Stomach (tissue), 8 donors: Measurements from ENCODE around the gene HBA2. TPM values are rescaled to one million over a fixed set of nuclear protein-coding genes. Genes with fewer than 3 reads are reported as not detected.

Experiments
- polyA plus RNA-seq, 3 donors: library from polyadenylated mRNA; stranded (reverse); fragments of 200-250 nt; gene quantifications; one replicate each; pipeline ENCODE4 v1.2.3, GENCODE V29; 2013
- small RNA-seq, 4 donors: library from RNA; depleted of rRNA; stranded (forward); fragments of <200 nt; gene quantifications; one replicate each; pipeline ENCODE3, GENCODE V24; 2016
- total RNA-seq, 5 donors: library from RNA; depleted of rRNA; stranded (reverse); fragments of >200 nt; gene quantifications; one replicate each; pipeline versions ENCODE4 v1.1.0 to v1.2.3, GENCODE V29; 2014 to 2016
- donor health status: healthy with polysubstance abuse.
- donor health status: Bipolar disorder and iron deficiency.
- donor health status: healthy.

The HBA2 gene
- total and polyA plus RNA-seq, 8 donors, result 3.5 to 570 (median 18.5) TPM; not detected in 1

Small RNA genes lying within 50 kb of the gene (small RNA-seq; reads per million reads assigned to genes)
- 0 reads per million in 4 donors for gene RF00019

Other genes starting within 250 kb of the HBA2 start
- gene POLR3K, start 119.3 kb upstream of the HBA2 start, total RNA-seq, result 1 to 10 TPM in 3 of 5 donors, not detected in 2; 2.2 to 5.5 (median 3.6) TPM
- gene POLR3K, start 119.3 kb upstream of the HBA2 start, polyA plus RNA-seq, result 10 to 100 TPM; 10.7 to 13.3 (median 10.9) TPM
- gene SNRNP25, start 119.0 kb upstream of the HBA2 start, total RNA-seq, result 10 to 100 TPM in 3 of 5 donors, 1 to 10 TPM in 2; 2.3 to 22.9 (median 11.9) TPM
- gene SNRNP25, start 119.0 kb upstream of the HBA2 start, polyA plus RNA-seq, result 10 to 100 TPM; 30.2 to 40.2 (median 34.4) TPM
- 100 to 1,000 TPM in 1 of 5 donors, 10 to 100 TPM in 4; 13.4 to 185 (median 30.4) TPM for gene RHBDF1, start 100.2 kb upstream of the HBA2 start, total RNA-seq
- gene RHBDF1, start 100.2 kb upstream of the HBA2 start, polyA plus RNA-seq, result 10 to 100 TPM; 10.2 to 38.3 (median 15.3) TPM
- 100 to 1,000 TPM in 1 of 5 donors, 10 to 100 TPM in 4; 33.3 to 102 (median 76.2) TPM for gene MPG, start 94.7 kb upstream of the HBA2 start, total RNA-seq
- 100 to 1,000 TPM in 2 of 3 donors, 10 to 100 TPM in 1; 90.6 to 112 (median 112) TPM for gene MPG, start 94.7 kb upstream of the HBA2 start, polyA plus RNA-seq
- gene NPRL3, start 34.2 kb upstream of the HBA2 start, total RNA-seq, result 10 to 100 TPM in 3 of 5 donors, 1 to 10 TPM in 1, under 1 TPM in 1; 0.58 to 73.9 (median 22.3) TPM
- gene NPRL3, start 34.2 kb upstream of the HBA2 start, polyA plus RNA-seq, result 10 to 100 TPM; 12.4 to 14.1 (median 13.3) TPM
- gene HBZ, start 20.2 kb upstream of the HBA2 start, total RNA-seq, result not detected
- not detected for gene HBZ, start 20.2 kb upstream of the HBA2 start, polyA plus RNA-seq
- gene HBM, start 6.9 kb upstream of the HBA2 start, total RNA-seq, result 10 to 100 TPM in 1 of 5 donors, not detected in 4; 10.3 TPM
- not detected for gene HBM, start 6.9 kb upstream of the HBA2 start, polyA plus RNA-seq
- gene HBA1, start 3.8 kb downstream of the HBA2 start, total RNA-seq, result 100 to 1,000 TPM in 1 of 5 donors, 10 to 100 TPM in 1, not detected in 3; 34.8 to 263 TPM
- gene HBA1, start 3.8 kb downstream of the HBA2 start, polyA plus RNA-seq, result 1 to 10 TPM in 1 of 3 donors, under 1 TPM in 1, not detected in 1; 0.88 to 5.7 TPM
- gene HBQ1, start 7.6 kb downstream of the HBA2 start, total RNA-seq, result not detected
- not detected for gene HBQ1, start 7.6 kb downstream of the HBA2 start, polyA plus RNA-seq
- 100 to 1,000 TPM; 100 to 221 (median 121) TPM for gene LUC7L, start 56.6 kb downstream of the HBA2 start, total RNA-seq
- 100 to 1,000 TPM in 1 of 3 donors, 10 to 100 TPM in 2; 77.5 to 108 (median 82.2) TPM for gene LUC7L, start 56.6 kb downstream of the HBA2 start, polyA plus RNA-seq
- 10 to 100 TPM; 14.6 to 87.2 (median 60.3) TPM for gene FAM234A, start 61.9 kb downstream of the HBA2 start, total RNA-seq
- 10 to 100 TPM; 13.1 to 34.9 (median 29.5) TPM for gene FAM234A, start 61.9 kb downstream of the HBA2 start, polyA plus RNA-seq
- gene RGS11, start 103.1 kb downstream of the HBA2 start, total RNA-seq, result 10 to 100 TPM in 2 of 5 donors, 1 to 10 TPM in 3; 2.6 to 24.6 (median 7.0) TPM
- gene RGS11, start 103.1 kb downstream of the HBA2 start, polyA plus RNA-seq, result 10 to 100 TPM in 2 of 3 donors, 1 to 10 TPM in 1; 7.3 to 26.3 (median 11.9) TPM
- gene ARHGDIG, start 107.7 kb downstream of the HBA2 start, total RNA-seq, result 10 to 100 TPM in 2 of 5 donors, 1 to 10 TPM in 2, not detected in 1; 3.1 to 39.7 (median 11.0) TPM
- gene ARHGDIG, start 107.7 kb downstream of the HBA2 start, polyA plus RNA-seq, result 10 to 100 TPM in 1 of 3 donors, 1 to 10 TPM in 2; 5.2 to 50.4 (median 9.6) TPM
- gene PDIA2, start 110.3 kb downstream of the HBA2 start, total RNA-seq, result 100 to 1,000 TPM in 1 of 5 donors, 10 to 100 TPM in 3, not detected in 1; 32.3 to 118 (median 65.1) TPM
- gene PDIA2, start 110.3 kb downstream of the HBA2 start, polyA plus RNA-seq, result 100 to 1,000 TPM; 142 to 932 (median 584) TPM
- 10 to 100 TPM; 11.7 to 69.2 (median 17.0) TPM for gene AXIN1, start 179.8 kb downstream of the HBA2 start, total RNA-seq
- 10 to 100 TPM; 13.3 to 19.1 (median 17.9) TPM for gene AXIN1, start 179.8 kb downstream of the HBA2 start, polyA plus RNA-seq
- 100 to 1,000 TPM in 1 of 5 donors, 10 to 100 TPM in 3, 1 to 10 TPM in 1; 9.9 to 106 (median 30.7) TPM for gene MRPL28, start 197.7 kb downstream of the HBA2 start, total RNA-seq
- gene MRPL28, start 197.7 kb downstream of the HBA2 start, polyA plus RNA-seq, result 100 to 1,000 TPM in 1 of 3 donors, 10 to 100 TPM in 2; 78.8 to 100 (median 83.4) TPM
- 100 to 1,000 TPM in 4 of 5 donors, 10 to 100 TPM in 1; 20.7 to 364 (median 162) TPM for gene PGAP6, start 209.1 kb downstream of the HBA2 start, total RNA-seq
- gene PGAP6, start 209.1 kb downstream of the HBA2 start, polyA plus RNA-seq, result 10 to 100 TPM; 27.7 to 54.4 (median 33.9) TPM
- gene NME4, start 224.3 kb downstream of the HBA2 start, total RNA-seq, result 100 to 1,000 TPM in 1 of 5 donors, 10 to 100 TPM in 4; 23.3 to 187 (median 49.0) TPM
- gene NME4, start 224.3 kb downstream of the HBA2 start, polyA plus RNA-seq, result 10 to 100 TPM; 84.0 to 97.7 (median 95.6) TPM
- 100 to 1,000 TPM in 1 of 5 donors, 10 to 100 TPM in 2, 1 to 10 TPM in 2; 5.8 to 149 (median 12.5) TPM for gene DECR2, start 229.0 kb downstream of the HBA2 start, total RNA-seq
- gene DECR2, start 229.0 kb downstream of the HBA2 start, polyA plus RNA-seq, result 10 to 100 TPM; 20.8 to 24.5 (median 22.6) TPM